Lower leg skin (tissue), 3 donors: ENCODE data around the gene SKA2.

Experiments
- CTCF ChIP-seq, 3 donors: fragments of 450-650 bp; IDR thresholded peaks; one replicate each; pipeline ENCODE4 v1.5.1; 2016; ENCODE audit warnings: antibody characterized with exemption in 3 of 3, mild to moderate bottlenecking in 3 of 3, moderate library complexity in 2 of 3
- POLR2A ChIP-seq, 2 donors: fragments of 450-650 bp; IDR thresholded peaks; one replicate each; pipeline ENCODE4 v1.6.1; 2016 to 2017; ENCODE audit warnings: antibody characterized with exemption in 2 of 2, mild to moderate bottlenecking in 1 of 2, moderate library complexity in 1 of 2

DNA sequence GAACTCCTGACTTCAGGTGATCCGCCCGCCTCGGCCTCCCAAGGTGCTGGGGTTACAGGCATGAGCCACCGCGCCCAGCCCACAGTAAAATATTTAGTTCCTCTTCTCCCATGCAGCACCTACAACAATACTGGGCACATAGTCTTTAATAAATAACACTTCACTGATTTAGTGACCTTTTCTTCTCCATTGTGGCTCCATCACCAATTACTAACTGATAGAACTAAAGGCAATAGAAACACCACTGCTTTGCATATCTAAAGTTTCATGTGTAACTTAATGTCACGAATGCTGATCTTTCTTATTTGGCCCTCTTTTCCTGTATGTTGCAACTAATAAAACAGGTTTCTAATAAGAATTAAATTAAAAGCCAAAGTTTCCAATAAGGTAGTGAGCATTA lies 87.2 kb downstream of the SKA2 start:
- TF ChIP-seq CTCF (IDR thresholded peaks at IDR 0.05) = no peak
- no peak for TF ChIP-seq POLR2A (IDR thresholded peaks at IDR 0.05)
